Right lobe of liver (tissue), 4 donors: ENCODE measurements around the gene CDK11A.

Experiments used
- CTCF ChIP-seq, 4 donors: fragments of 200-600 bp in 3 of 4; fragments of 450-650 bp in 1 of 4; IDR thresholded peaks; one replicate each; pipeline versions ENCODE4 v1.5.1 to v1.8.0; 2016 to 2022; ENCODE audit warnings: antibody characterized with exemption in 4 of 4, mild to moderate bottlenecking in 2 of 4
- POLR2A ChIP-seq: fragments of 450-650 bp; IDR thresholded peaks from one replicate; pipeline ENCODE4 v1.6.1; 2017; ENCODE audit warnings: antibody characterized with exemption, mild to moderate bottlenecking
- donor health status: DM: no; HTN: no; CAD: no.
- donor health status: DM: no; HTN: no; CAD: no.
- donor health status: DM: no; HTN: yes; CAD: no.

DNA sequence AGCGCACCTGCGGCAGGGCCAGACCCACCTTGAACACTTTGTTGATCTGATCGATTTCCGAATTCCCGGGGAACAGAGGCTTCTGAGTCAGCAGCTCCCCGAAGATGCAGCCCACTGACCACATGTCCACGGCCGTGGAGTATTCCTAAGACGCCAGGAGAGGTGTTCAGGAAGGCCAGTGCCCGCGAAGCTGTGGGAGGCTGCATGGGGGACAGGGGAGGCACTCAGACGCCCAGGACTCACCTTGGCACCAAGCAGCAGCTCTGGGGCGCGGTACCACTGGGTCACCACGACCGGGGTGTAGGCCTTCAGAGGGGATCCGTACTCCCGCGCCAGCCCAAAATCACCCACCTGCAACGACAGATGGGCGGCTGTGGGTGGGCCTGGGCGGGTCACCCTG, 20.4 kb downstream of the CDK11A start:
- no peak for TF ChIP-seq CTCF (IDR thresholded peaks at IDR 0.05)
- TF ChIP-seq POLR2A = no peak
